Right lobe of liver (tissue), 6 donors: ENCODE data around the gene BICC1. TPM values are rescaled to one million over a fixed set of nuclear protein-coding genes. Genes with fewer than 3 reads are reported as not detected.
A peak's percentile ranks its signal among the peaks of the same experiment; 100 is the strongest.

Experiments used
- ATAC-seq, 4 donors: fragments of 200-7000 bp; cut with Tn5 transposase; one replicate each; pipeline ENCODE4 v1.9.1; 2020; ENCODE audit warnings: mild to moderate bottlenecking in 4 of 4, moderate library complexity in 4 of 4
- DNase-seq, 3 donors: peaks; one replicate each; pipeline ENCODE4 v3.0.0-alpha.2; 2020
- H3K27ac ChIP-seq, 3 donors: fragments of 200-600 bp; one replicate each; pipeline ENCODE4 v1.8.0; 2022
- H3K27me3 ChIP-seq, 2 donors: fragments of 200-600 bp; one replicate each; pipeline ENCODE4 v1.8.0; 2022
- H3K36me3 ChIP-seq, 4 donors: fragments of 200-600 bp; sonication (generic) in 1 of 4; one replicate each; pipeline versions ENCODE4 v1.5.1 to v1.8.0; 2017 to 2022; ENCODE audit warnings: control low read depth in 1 of 4
- H3K4me1 ChIP-seq, 4 donors: fragments of 200-600 bp; sonication (generic) in 1 of 4; one replicate each; pipeline versions ENCODE4 v1.5.1 to v1.8.0; 2017 to 2022; ENCODE audit warnings: control low read depth in 1 of 4
- H3K4me3 ChIP-seq, 3 donors: fragments of 200-600 bp; one replicate each; pipeline ENCODE4 v1.8.0; 2022
- H3K9me3 ChIP-seq, 4 donors: fragments of 200-600 bp; sonication (generic) in 1 of 4; one replicate each; pipeline versions ENCODE4 v1.5.1 to v1.8.0; 2017 to 2022; ENCODE audit warnings: control low read depth in 1 of 4
- CTCF ChIP-seq, 4 donors: fragments of 200-600 bp in 3 of 4; fragments of 450-650 bp in 1 of 4; IDR thresholded peaks; one replicate each; pipeline versions ENCODE4 v1.5.1 to v1.8.0; 2016 to 2022; ENCODE audit warnings: antibody characterized with exemption in 4 of 4, mild to moderate bottlenecking in 2 of 4
- POLR2A ChIP-seq: fragments of 450-650 bp; IDR thresholded peaks from one replicate; pipeline ENCODE4 v1.6.1; 2017; ENCODE audit warnings: antibody characterized with exemption, mild to moderate bottlenecking
- WGBS: methylation state at CpG from one replicate; pipeline ENCODE4 v1.1.6; 2018; ENCODE audit warnings: low coverage, low lambda C conversion rate; ENCODE audit not compliant: insufficient coverage; ENCODE audit errors: missing lambda C conversion rate; 5-methylcytosine and 5-hydroxymethylcytosine counted together
- intact Hi-C, 2 donors: fragments of 100-400 bp; cut with DNase I; formaldehyde crosslinking; loops; one replicate each; pipeline versions ENCODE4 v1.11.2 to v1.14.1; 2022
- total RNA-seq, 6 experiments: library from RNA; depleted of rRNA in 2 of 6; stranded (reverse); fragments of >200 nt in 2 of 6; fragmentation: NEBNext Ultra II Directional in 3 of 6; extraction: Animal tissue kit (Norgen Biotek cat#: 25700) in 3 of 6; gene quantifications; one replicate each; pipeline versions ENCODE4 v1.1.0 to v1.2.4, GENCODE V29; 2016 to 2023
- donor health status: DM: no; HTN: yes; CAD: no.
- donor health status: DM: no; HTN: no; CAD: no.
- donor health status: DM: no; HTN: no; CAD: no.
- donor health status: DM: no; HTN: yes; CAD: no.
- donor health status: DM: no; HTN: yes; CAD: no.

The BICC1 gene
- total RNA-seq, 6 experiments from 2014 or later: 1.2 to 9.0 (median 2.3) TPM

GRCh38 chr10:58775960-58776567, 263.4 kb downstream of the BICC1 start:
- Histone ChIP-seq H3K9me3 (no peaks in the 10 kb centered on the region), H3K27me3 (no peaks in the 10 kb centered on the region), H3K4me1 (peaks cover 0 to under 1% (median 0%) of the 10 kb centered on the region in 4 donors), H3K36me3 (no peaks in the 10 kb centered on the region), H3K27ac (no peak overlapping the region), H3K4me3 (no peak overlapping the region)
- DNase-seq (no peak), ATAC-seq (peak in 1 of 4 donors; percentile 57)
- 47% methylated on average over 4 of the region's 4 CpGs for WGBS
- TF ChIP-seq CTCF (IDR thresholded peaks at IDR 0.05) (no peak), POLR2A (no peak)
- intact Hi-C loops: no loop called here

GRCh38 chr10:58776568-58777318, 264.1 kb downstream of the BICC1 start:
- Histone ChIP-seq H3K27me3 (no peaks in the 10 kb centered on the region), H3K27ac (no peak overlapping the region), H3K4me3 (no peak overlapping the region), H3K36me3 (no peaks in the 10 kb centered on the region), H3K4me1 (peaks cover 0 to 5% (median 0%) of the 10 kb centered on the region in 4 donors), H3K9me3 (no peaks in the 10 kb centered on the region)
- DNase-seq (no peak), ATAC-seq (no peak)
- TF ChIP-seq CTCF (IDR thresholded peaks at IDR 0.05) (no peak), POLR2A (no peak)
- intact Hi-C loops: no loop called here
- 68% methylated on average over 5 of the region's 5 CpGs for WGBS

- Histone ChIP-seq H3K27ac (no peak overlapping the region), H3K36me3 (no peaks in the 10 kb centered on the region), H3K9me3 (no peaks in the 10 kb centered on the region), H3K4me3 (no peak overlapping the region), H3K27me3 (no peaks in the 10 kb centered on the region), H3K4me1 (peaks cover 0 to 5% (median 0%) of the 10 kb centered on the region in 4 donors)
- TF ChIP-seq POLR2A: no peak
- intact Hi-C loops: no loop called here
- WGBS: 73% methylated on average over 2 of the region's 2 CpGs
- ATAC-seq (no peak), DNase-seq (no peak)
Measured at GRCh38 chr10:58778966-58779365, 266.3 kb downstream of the BICC1 start.

GRCh38 chr10:58779594-58779993, 266.9 kb downstream of the BICC1 start:
- Histone ChIP-seq H3K36me3 (no peaks in the 10 kb centered on the region), H3K4me3 (no peak overlapping the region), H3K27ac (no peak overlapping the region), H3K27me3 (no peaks in the 10 kb centered on the region), H3K9me3 (no peaks in the 10 kb centered on the region), H3K4me1 (peaks cover 0 to 5% (median 0%) of the 10 kb centered on the region in 4 donors)
- intact Hi-C loops: no loop called here
- no peak for ATAC-seq
- 68% methylated on average over 5 of the region's 5 CpGs for WGBS
- no peak for DNase-seq
- no peak for TF ChIP-seq POLR2A
- TF ChIP-seq CTCF (IDR thresholded peaks at IDR 0.05): no peak

- no peaks in the 10 kb centered on the region for H3K27me3 ChIP-seq
- intact Hi-C loops: no loop called here
- H3K9me3 ChIP-seq: no peaks in the 10 kb centered on the region
- TF ChIP-seq POLR2A (no peak), CTCF (IDR thresholded peaks at IDR 0.05) (no peak)
- peaks cover 0 to 5% (median 0%) of the 10 kb centered on the region in 4 donors for H3K4me1 ChIP-seq
- no peak overlapping the region for H3K27ac ChIP-seq
- H3K4me3 ChIP-seq: no peak overlapping the region
- no peak for ATAC-seq
- no peaks in the 10 kb centered on the region for H3K36me3 ChIP-seq
- no peak for DNase-seq
Measured at GRCh38 chr10:58780476-58780875, 267.8 kb downstream of the BICC1 start.
